Gastrocnemius medialis (tissue), 4 donors: ENCODE results near the gene CACNA1C.

Experiments
- CTCF ChIP-seq, 5 experiments: fragments of 450-650 bp in 3 of 5; fragments of 200-600 bp in 2 of 5; sonication (generic) in 2 of 5; IDR thresholded peaks in 4 of 5; conservative IDR thresholded peaks in 1 of 5; 1 replicate in 4 of 5; 2 replicates in 1 of 5; pipeline ENCODE4 v1.5.1; 2016 to 2019; ENCODE audit warnings: antibody characterized with exemption in 5 of 5, mild to moderate bottlenecking in 3 of 5, moderate library complexity in 3 of 5
- POLR2A ChIP-seq, 2 donors: fragments of 450-650 bp; IDR thresholded peaks; one replicate each; pipeline ENCODE4 v1.6.1; 2017; ENCODE audit warnings: antibody characterized with exemption in 2 of 2, mild to moderate bottlenecking in 2 of 2, moderate library complexity in 2 of 2

- TF ChIP-seq CTCF (IDR thresholded peaks at IDR 0.05 in 4 of 5, conservative IDR thresholded peaks at IDR 0.05 in 1 of 5) (no peak), POLR2A (IDR thresholded peaks at IDR 0.05) (no peak)
These were observed 638.7 kb downstream of the CACNA1C start for GRCh38 chr12:2691345-2692071.
